PC-9 (cell line): ENCODE measurements around the gene CCR9.

Source experiments
- CTCF ChIP-seq: fragments of 200-600 bp; sonication (generic); conservative IDR thresholded peaks from 2 replicates; pipeline ENCODE4 v1.6.1; 2017; ENCODE audit warnings: mixed run types, antibody characterized with exemption, mild to moderate bottlenecking, moderate library complexity
- EZH2 ChIP-seq: fragments of 200-600 bp; sonication (generic); IDR thresholded peaks from 2 replicates; pipeline ENCODE4 v1.8.0; 2017; ENCODE audit warnings: antibody characterized with exemption, low read depth

GRCh38 chr3:45927881-45928280 is 41.5 kb downstream of the CCR9 start:
- no peak for TF ChIP-seq EZH2
- TF ChIP-seq CTCF, result no peak
